SK-N-SH treated with all-trans-retinoic acid at 6 μM for 48 hours (cell line): ENCODE results near the gene SLC7A5.

ENCODE experiments used
- ATAC-seq: fragments of 200-7000 bp; cut with Tn5 transposase; 3 replicates; pipeline ENCODE4 v1.9.1; 2020; ENCODE audit warnings: mild to moderate bottlenecking, moderate library complexity
- ARNTL ChIP-seq: fragments of 450-650 bp; formaldehyde crosslinking; IDR thresholded peaks from 2 replicates; pipeline ENCODE4 v1.5.0; 2020; ENCODE audit warnings: low read depth, mild to moderate bottlenecking, moderate library complexity, borderline replicate concordance
- BACH2 ChIP-seq: fragments of 250-450 bp; sonication (Bioruptor Pico); IDR thresholded peaks from 2 replicates; pipeline ENCODE4 v1.9.0; 2021; ENCODE audit warnings: mild to moderate bottlenecking, borderline replicate concordance
- CREB5 ChIP-seq: fragments of 250-450 bp; sonication (Bioruptor Pico); IDR thresholded peaks from 2 replicates; pipeline ENCODE4 v1.5.1; 2020; ENCODE audit warnings: low read depth, mild to moderate bottlenecking, moderate library complexity
- CSRNP3 ChIP-seq: fragments of 250-450 bp; sonication (Bioruptor Pico); IDR thresholded peaks from 2 replicates; pipeline ENCODE4 v1.5.1; 2021; ENCODE audit warnings: mild to moderate bottlenecking, moderate library complexity
- ESRRG ChIP-seq: fragments of 250-450 bp; sonication (Bioruptor Pico); IDR thresholded peaks from 2 replicates; pipeline ENCODE4 v1.6.1; 2021; ENCODE audit warnings: mild to moderate bottlenecking
- GLIS3 ChIP-seq: fragments of 250-450 bp; sonication (Bioruptor Pico); IDR thresholded peaks from 2 replicates; pipeline ENCODE4 v1.5.0; 2020; ENCODE audit warnings: mild to moderate bottlenecking, moderate library complexity
- ISL1 ChIP-seq: fragments of 250-450 bp; sonication (Bioruptor Pico); IDR thresholded peaks from 2 replicates; pipeline ENCODE4 v2.1.2; 2022; ENCODE audit warnings: mild to moderate bottlenecking, moderate library complexity
- OSR1 ChIP-seq: fragments of 250-450 bp; sonication (Bioruptor Pico); IDR thresholded peaks from 2 replicates; pipeline ENCODE4 v1.8.0; 2022; ENCODE audit warnings: moderate library complexity, mild to moderate bottlenecking, inconsistent platforms
- PATZ1 ChIP-seq: fragments of 250-450 bp; sonication (Bioruptor Pico); IDR thresholded peaks from 2 replicates; pipeline ENCODE4 v1.8.0; 2020; ENCODE audit warnings: mild to moderate bottlenecking, moderate library complexity, borderline replicate concordance
- POU6F1 ChIP-seq: fragments of 250-450 bp; sonication (Bioruptor Pico); IDR thresholded peaks from 2 replicates; pipeline ENCODE4 v1.8.0; 2021; ENCODE audit warnings: low read depth, mild to moderate bottlenecking, moderate library complexity, borderline replicate concordance
- PPARA ChIP-seq: fragments of 250-450 bp; sonication (Bioruptor Pico); IDR thresholded peaks from 2 replicates; pipeline ENCODE4 v1.5.0; 2020; ENCODE audit warnings: mild to moderate bottlenecking, borderline replicate concordance
- RARB ChIP-seq: fragments of 250-450 bp; sonication (Bioruptor Pico); IDR thresholded peaks from 2 replicates; pipeline ENCODE4 v1.8.0; 2021; ENCODE audit warnings: mild to moderate bottlenecking, moderate library complexity
- SNAI2 ChIP-seq: fragments of 250-450 bp; sonication (Bioruptor Pico); IDR thresholded peaks from 2 replicates; pipeline ENCODE4 v1.5.0; 2020; ENCODE audit warnings: mild to moderate bottlenecking, moderate library complexity
- TCF4 ChIP-seq: fragments of 250-450 bp; sonication (Bioruptor Pico); IDR thresholded peaks from 2 replicates; pipeline ENCODE4 v1.8.0; 2021; ENCODE audit warnings: mild to moderate bottlenecking, moderate library complexity, borderline replicate concordance
- TOX ChIP-seq: fragments of 250-450 bp; sonication (Bioruptor Pico); IDR thresholded peaks from 2 replicates; pipeline ENCODE4 v1.8.0; 2021; ENCODE audit warnings: mild to moderate bottlenecking, moderate library complexity, borderline replicate concordance
- TSHZ2 ChIP-seq: fragments of 250-450 bp; sonication (Bioruptor Pico); IDR thresholded peaks from 2 replicates; pipeline ENCODE4 v1.5.0; 2020; ENCODE audit warnings: mild to moderate bottlenecking, moderate library complexity
- ZC3H10 ChIP-seq: fragments of 250-450 bp; sonication (Bioruptor Pico); IDR thresholded peaks from 2 replicates; pipeline ENCODE4 v1.5.1; 2021; ENCODE audit warnings: mild to moderate bottlenecking, moderate library complexity
- ZFP3 ChIP-seq: fragments of 250-450 bp; sonication (Bioruptor Pico); IDR thresholded peaks from 2 replicates; pipeline ENCODE4 v1.5.0; 2020; ENCODE audit warnings: mild to moderate bottlenecking, moderate library complexity
- ZFP30 ChIP-seq: fragments of 450-650 bp; formaldehyde crosslinking; IDR thresholded peaks from 2 replicates; pipeline ENCODE4 v1.5.0; 2022; ENCODE audit warnings: mild to moderate bottlenecking, moderate library complexity
- ZNF565 ChIP-seq: fragments of 450-650 bp; formaldehyde crosslinking; conservative IDR thresholded peaks from 2 replicates; pipeline ENCODE4 v1.5.0; 2020; ENCODE audit warnings: low read depth, mild to moderate bottlenecking, moderate library complexity
- ZNF70 ChIP-seq: fragments of 450-650 bp; formaldehyde crosslinking; IDR thresholded peaks from 2 replicates; pipeline ENCODE4 v1.5.0; 2020; ENCODE audit warnings: mild to moderate bottlenecking, moderate library complexity
- ZNF8 ChIP-seq: fragments of 450-650 bp; formaldehyde crosslinking; IDR thresholded peaks from 2 replicates; pipeline ENCODE4 v1.5.0; 2020; ENCODE audit warnings: mild to moderate bottlenecking, moderate library complexity

SLC7A5 gene

GRCh38 chr16:87844120-87844733, 25.1 kb downstream of the SLC7A5 start (continued):
- TF ChIP-seq POU6F1 (no peak), ISL1 (no peak)

GRCh38 chr16:87843678-87844105, 25.6 kb downstream of the SLC7A5 start:
- no peak for ATAC-seq
- TF ChIP-seq RARB (CRISPR knock-in tag) (no peak), ZNF70 (CRISPR knock-in tag) (no peak), ARNTL (no peak), ZNF8 (CRISPR knock-in tag) (no peak), TCF4 (no peak), CSRNP3 (CRISPR knock-in tag) (no peak), PPARA (CRISPR knock-in tag) (no peak), ESRRG (CRISPR knock-in tag) (no peak), ISL1 (no peak), ZC3H10 (CRISPR knock-in tag) (no peak), PATZ1 (CRISPR knock-in tag) (no peak), SNAI2 (CRISPR knock-in tag) (no peak), ZFP30 (CRISPR knock-in tag) (no peak), TSHZ2 (no peak), ZNF565 (no peak), CREB5 (CRISPR knock-in tag) (no peak), BACH2 (CRISPR knock-in tag) (no peak)

- ATAC-seq: no peak
- TF ChIP-seq SNAI2 (CRISPR knock-in tag): no peak
- no peak for TF ChIP-seq ISL1
- no peak for TF ChIP-seq PPARA (CRISPR knock-in tag)
- no peak for TF ChIP-seq TSHZ2
- TF ChIP-seq ZNF8 (CRISPR knock-in tag): no peak
- no peak for TF ChIP-seq OSR1
- no peak for TF ChIP-seq GLIS3 (CRISPR knock-in tag)
- no peak for TF ChIP-seq ZFP30 (CRISPR knock-in tag)
- no peak for TF ChIP-seq TCF4
- TF ChIP-seq BACH2 (CRISPR knock-in tag): no peak
- TF ChIP-seq ARNTL: no peak
- no peak for TF ChIP-seq TOX (CRISPR knock-in tag)
- TF ChIP-seq CSRNP3 (CRISPR knock-in tag): no peak
- no peak for TF ChIP-seq ZFP3 (CRISPR knock-in tag)
- no peak for TF ChIP-seq CREB5 (CRISPR knock-in tag)
Measured at GRCh38 chr16:87842209-87842869, 27.0 kb downstream of the SLC7A5 start.
